GM18858 (cell line): ENCODE results near the gene PRICKLE2.

Source experiments
- ATAC-seq: cut with Tn5 transposase; IDR thresholded peaks from one replicate; pipeline ENCODE4 v1.9.1; 2021; ENCODE audit not compliant: unreplicated experiment

Gene PRICKLE2

DNA sequence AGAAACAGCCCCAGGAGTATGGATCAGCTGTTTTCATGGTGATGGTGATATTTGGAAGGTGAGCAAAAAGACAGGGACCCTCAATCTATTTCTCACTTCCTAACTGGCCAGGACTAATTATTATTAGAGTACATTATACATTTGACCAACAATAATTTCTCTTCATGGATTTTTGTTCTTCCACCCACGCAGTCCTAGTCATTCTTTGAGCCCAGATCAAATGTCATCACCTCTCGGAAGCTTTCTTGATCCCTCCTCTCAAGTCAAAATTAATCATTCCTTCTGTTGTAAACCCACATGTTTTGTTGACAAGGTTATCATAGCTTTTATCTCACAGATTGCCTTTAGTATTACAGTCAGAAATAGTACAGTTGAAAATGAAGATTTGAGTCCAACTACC lies 29.2 kb upstream of the PRICKLE2 start:
- ATAC-seq, result no peak

DNA sequence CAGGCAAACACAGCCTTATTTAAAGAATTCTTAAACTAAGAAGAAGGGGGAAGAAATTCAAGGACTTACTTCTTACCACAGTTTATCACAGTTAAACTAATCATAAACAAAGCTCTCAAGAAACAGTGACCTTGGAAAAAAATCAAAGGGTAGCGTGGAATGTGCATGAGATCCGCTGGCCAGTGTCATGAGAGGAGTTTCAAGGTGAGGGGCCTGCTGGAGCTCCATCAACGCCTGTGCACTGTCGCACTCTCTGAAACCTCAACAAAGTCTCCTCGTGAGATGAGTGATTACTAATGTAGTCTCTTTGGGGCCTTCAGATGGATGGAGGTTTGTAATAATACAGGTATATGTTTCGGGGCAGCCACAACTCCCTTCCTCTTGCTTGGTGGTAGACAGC lies 28.4 kb upstream of the PRICKLE2 start:
- ATAC-seq, result no peak

DNA sequence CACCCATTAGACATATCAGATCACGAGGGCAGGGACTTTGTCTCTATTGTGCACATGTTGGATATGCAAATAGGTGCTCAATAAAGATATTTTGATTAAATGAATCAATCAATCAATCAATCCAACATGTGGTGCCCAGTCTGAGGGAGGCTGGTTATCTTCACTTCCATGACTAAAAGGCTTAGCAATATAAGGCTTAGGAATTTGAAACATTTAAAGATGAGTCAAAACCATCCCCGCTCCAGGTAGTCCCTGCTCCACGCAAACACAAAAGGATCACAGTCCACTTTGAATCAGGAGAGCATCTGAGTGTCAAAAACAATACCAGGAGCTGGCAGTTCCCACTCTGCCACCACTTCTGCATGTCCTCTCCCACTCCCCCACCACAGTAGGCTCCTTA lies 25.8 kb upstream of the PRICKLE2 start:
- ATAC-seq, result no peak

DNA sequence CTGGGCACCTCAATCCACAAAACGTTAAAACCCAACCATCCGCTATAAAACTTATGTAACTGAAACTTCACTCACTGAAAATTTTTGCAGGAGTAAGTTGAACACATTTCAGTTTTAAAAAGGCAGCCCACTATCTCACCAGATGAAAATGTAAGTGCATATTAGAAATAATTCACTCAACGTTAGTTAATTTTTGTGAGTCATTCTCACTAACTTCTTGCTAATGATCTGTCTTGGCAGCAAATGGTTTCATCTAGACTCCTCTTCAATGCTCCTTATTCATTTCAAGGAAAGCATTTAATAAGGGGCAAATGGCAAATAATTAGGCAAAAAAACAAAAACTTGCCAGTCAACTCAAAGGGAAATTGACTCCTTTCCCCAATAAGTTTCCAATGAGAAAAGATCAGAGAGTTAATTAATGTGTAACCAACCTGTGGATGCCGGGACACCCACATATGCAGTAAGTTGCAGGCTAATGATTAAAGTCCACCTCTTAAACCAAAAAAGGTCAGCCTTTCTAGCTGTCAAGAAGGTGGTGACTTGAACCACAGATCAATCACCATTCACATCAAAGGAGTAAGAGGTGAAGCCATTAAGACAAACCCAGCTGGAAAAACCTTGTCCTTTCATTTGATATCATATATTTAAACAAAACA lies 22.9 kb upstream of the PRICKLE2 start:
- no peak for ATAC-seq

DNA sequence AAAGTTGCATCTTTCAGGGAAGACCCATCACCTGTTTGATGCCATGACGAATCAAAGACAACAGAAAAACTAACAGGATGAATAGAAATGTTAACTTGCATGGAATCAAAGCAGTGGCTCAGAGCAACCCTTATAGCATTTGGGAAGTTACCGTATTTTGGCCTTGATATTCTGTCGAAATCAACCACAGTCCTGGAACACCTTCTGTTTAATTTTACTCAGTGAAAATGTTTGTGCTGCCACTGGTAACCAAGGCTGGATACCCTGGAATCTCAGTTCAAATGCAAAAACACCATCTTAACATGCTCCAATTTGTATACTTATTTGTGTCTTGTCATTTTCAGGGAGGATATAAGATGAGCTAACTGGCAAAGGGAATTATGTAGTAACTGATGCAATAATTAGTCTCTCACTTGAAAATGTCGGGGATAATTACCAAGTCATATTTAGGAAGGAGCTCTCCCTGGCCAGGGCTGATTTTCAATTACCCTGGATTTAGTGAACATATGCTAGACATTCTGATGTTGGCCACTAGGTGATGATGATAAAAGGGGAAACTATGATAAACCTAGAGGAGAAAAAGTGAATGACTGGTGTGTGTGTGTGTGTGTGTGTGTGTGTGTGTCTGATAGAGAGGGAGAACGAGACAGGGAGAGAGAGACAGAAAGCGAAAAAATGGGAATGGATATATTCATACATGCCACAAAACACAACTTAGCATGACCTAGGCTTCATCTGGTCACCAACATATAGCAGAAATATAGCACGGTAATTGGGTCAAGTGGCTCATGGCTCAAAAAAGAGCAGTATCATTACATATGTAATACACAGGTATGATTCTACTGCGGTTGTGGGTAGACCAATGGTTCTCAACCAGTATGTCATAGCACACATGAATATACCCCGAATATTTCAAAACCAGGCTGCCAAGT lies 19.0 kb upstream of the PRICKLE2 start:
- ATAC-seq, result peak; percentile 58

DNA sequence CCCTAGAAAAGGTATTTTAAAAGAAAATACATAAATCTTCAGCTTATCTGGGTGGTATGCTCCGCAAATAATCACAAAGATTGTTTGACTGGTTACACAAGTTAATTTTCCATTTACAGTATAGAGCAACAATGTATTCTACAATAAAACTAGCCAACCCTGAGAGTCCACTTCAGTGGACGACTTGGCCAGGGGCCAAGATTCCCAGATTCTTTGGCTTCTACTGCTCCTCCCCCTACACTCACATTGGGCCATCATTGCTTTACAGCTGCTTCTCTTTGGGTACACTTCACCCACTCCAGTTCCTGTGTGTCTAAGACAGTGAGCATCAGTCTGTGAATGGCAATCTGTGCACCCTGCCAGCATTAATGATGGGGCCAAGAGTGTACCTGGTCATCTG lies 17.2 kb upstream of the PRICKLE2 start:
- ATAC-seq, result no peak

DNA sequence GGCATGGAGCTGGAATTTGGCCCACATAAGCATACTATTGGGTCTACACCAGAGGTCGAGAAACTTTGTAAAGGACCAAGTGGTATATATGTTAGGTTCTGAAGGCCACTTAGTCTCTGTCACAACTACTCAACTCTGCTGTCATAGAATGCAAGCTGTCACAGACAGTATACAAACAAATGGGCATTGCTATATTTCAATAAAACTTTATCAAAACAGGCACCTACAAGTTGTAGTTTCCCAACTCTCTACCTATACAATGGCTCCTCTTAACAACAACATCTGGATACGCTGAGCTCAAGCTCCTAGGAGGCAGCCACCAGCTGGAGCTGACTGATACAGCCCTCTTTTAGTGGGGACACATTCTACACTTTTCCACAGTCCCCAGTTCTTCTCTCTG lies 15.7 kb upstream of the PRICKLE2 start:
- no peak for ATAC-seq

DNA sequence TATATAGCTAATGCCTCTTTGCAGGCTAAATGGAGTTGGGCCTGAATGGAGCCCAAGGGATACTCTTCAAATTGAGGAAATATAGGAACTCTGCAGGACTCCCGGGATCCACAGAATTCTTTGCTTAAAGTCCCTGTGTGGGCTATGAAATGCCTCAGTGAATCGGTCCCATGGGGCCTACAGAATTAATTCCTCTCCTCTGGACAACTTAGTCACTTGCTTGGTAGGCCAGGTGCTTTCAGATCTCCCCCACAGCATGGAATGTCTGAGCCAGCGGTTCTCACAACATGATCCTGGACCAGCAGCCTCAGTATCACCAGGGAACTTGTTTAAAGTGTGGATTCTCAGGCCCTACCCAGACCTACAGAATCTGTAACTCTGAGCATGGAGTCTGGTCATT lies 15.1 kb upstream of the PRICKLE2 start:
- no peak for ATAC-seq

DNA sequence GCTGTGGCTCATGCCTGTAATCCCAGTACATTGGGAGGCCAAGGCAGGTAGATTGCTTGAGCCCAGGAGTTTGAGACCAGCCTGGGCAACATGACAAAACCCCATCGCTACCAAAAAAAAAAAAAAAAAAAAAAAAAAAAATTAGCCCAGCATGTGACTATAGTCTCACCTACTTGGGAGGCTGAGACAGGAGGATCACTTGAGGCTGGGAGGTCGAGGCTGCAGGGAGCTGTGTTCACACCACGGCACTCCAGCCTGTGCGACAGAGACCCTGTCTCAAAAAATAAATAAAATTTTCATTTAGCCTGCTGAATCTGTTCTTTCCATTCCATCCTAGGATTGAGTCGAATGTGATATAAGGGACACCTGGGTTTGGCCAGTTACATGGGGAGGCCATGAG lies 14.6 kb upstream of the PRICKLE2 start:
- no peak for ATAC-seq

DNA sequence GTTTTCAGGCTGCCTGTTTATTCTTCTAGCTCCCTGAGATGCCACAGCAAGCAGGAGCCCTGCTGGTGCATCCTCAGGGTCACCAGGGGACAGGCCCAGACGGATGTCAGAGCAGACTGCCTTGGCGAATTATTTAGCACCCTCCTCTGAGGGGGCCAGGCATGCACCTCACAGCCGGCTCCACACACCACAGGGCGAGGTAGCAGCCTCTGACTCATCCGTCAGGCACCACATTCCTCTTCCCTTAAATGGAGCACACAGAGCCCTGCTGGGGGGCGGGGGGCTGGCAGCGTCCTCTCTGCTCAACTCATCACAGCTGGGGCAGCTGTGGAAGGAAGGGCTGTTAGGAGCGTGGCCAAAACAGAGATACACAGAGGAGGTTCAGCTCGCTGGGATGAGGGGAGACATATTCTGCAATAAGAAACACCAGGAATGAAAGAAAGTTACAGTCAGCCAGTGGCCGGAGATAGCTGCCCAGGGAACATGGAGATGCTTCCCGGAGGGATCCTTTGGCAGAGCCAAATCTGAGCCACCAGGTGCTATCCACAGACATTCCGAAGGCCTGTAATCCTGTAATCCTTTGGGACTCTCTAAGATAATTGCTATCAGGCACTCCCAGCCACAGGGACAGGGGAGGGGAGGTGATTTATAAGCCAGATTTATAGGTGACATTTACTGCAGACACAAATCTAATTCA lies 13.9 kb upstream of the PRICKLE2 start:
- no peak for ATAC-seq

DNA sequence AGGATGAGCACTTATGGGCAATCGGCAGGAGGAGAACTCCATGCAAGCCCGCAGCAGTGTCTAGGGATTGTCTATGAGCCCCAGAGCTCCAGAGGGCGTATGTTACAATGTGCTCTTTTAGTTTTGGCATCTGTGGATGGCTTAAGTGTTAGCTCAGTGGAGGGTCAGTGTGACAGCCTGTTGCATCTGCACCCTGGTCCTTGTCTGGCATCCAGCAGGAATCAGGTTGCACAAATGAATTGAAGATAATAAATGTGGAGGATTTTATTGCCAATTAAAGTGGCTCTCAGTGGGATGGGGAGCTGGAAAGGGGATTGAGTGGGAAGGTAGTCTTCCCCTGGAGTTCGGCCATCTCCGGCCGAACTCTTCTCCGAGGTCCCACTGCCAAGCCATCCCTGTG lies 11.8 kb upstream of the PRICKLE2 start:
- no peak for ATAC-seq

DNA sequence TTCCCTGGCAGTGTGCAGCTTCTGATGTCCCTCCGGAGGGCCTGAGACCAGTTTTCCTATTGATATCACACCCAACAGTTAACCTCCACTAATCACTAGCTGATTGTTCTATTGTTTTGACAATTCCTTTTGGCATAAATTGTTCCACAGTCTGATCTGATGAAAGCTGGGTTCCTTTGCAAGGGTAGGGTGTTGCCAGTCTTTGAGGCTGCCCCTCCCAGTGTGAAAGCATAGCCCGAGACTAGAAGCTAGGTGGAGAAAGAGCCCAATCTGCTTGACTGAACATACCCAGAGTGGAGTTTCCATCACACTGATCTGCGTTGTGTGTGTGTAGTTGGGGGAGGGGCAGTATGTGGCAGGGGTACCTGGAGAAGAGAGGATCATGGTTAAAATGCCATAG lies 10.3 kb upstream of the PRICKLE2 start:
- ATAC-seq, result no peak

DNA sequence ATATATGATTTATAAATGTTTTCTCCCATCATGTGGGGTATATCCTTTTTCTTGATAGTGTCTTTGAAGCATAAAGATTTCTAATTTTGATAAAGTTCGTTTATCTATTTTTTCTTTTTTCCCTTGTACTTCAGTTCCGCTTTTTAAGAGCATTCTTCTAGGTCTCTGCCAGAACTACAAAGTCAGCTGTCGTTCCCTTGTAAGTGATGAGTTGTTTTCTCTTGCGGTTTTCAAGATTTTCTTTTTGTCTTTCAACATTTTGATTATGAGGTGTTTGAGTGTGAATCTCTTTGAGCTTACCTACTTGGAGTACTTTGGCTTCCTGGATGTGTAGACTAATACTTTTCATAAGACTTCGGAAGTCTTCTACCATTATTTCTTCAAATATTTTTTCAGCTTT lies 9.3 kb upstream of the PRICKLE2 start:
- ATAC-seq, result no peak

DNA sequence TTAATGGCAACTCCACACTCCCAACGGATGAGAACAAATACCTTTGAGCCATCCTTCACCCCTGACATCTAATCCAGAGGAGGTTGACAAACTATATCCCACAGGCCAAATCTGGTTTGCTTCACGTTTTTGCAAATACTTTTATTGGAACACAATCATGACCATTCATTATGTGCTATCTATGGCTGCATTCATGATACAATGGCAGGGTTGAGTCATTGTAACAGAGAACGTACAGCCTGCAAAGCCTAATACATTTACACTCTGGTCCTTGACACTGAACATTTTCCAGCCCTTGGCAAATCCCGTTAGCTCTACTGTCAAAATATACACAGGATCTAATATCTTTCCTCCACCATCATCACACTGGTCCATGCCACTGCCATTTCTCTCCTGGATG lies 7.6 kb upstream of the PRICKLE2 start:
- ATAC-seq, result no peak

DNA sequence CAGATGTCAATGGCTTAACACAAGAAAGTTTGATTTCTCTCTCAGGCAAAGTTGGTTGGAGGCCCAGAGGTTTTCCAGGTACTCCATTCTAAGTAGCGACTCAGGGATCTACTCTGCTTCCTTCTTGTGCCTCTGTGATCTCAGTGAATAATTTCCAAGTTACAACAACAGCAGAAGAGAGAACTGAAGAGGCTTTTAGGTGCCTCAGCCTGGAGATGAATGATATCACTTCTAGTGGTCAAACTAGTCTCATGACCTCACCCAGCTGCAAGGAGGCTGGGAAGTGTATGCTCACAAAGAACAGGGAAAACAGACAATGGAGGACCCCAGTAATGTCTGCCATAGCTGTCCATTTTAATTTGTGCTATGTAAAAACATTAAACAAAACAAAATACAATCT lies 4.6 kb upstream of the PRICKLE2 start:
- no peak for ATAC-seq

DNA sequence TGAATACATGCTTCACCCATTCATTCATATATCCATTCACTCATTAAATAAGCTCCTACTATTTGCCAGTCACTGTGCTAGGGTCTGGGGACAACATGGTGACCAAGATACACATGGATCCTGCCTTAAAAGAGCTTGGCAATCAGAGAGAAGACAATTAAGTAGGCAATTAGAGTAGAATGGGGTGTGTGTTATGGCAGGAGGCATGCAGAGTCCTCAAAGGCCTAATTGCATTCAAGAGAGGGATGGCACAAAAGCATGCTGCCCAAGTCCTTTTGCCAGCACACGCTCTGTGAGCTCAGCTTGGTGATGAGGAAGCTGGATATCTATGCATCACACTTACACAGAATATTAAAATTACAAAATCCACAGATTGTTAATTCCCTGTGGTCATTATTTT lies 2.8 kb upstream of the PRICKLE2 start:
- no peak for ATAC-seq

DNA sequence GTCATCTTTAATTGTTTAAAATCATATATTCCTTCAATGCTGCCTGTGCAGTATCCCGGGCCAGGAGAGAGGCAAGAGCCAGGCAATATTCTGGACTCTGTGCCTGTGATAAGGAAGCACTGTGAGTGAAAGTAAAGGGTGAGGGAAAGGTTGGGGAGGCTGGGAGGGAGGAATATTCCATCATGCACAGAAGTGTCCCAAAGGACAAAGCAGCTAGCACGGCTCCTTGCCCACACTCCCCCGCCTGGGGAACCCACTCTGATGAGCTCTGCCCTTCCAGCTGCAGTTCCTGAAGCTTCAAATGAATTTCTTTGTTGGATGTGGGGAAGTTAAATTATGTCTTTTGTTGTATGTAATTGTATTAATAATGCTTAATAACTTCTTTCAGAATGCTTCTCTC lies 1.5 kb upstream of the PRICKLE2 start:
- ATAC-seq, result no peak

DNA sequence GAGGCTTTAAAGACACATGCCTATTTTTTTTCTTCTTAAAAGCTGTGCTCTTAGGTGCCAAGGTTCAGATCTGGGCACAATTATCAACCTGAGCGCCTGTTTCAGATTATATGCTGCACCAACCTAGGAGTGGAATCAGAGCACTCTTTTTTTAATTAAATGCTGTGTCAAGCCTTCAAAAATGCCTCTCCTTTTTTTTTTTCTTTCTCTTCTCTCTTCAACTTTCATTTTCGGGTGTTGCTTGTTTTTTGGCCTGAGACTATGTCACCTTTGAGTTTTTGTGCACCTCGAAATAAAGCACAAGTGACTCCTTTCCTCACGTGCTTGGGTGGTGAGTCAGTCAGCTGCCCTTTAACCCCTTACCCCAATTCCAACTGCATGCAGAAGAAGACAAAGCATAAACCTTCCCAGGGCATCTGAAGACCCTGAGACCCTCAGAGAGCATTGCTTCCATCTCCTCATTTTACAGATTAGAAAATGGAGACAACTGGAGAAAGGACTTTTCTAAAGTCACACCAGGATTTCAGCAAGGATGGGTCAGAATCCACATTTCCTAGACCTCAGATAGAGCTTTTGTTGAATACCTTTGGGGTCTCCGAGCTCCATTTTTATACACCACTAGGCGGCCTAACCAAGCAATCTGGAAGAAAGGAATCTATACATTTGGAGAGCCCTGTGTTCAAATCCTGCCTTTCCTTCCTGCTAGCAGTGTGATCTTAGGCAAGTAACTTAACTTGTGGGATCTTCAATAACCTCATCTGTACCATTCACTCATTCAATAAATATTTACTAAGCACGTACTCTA lies 631 bp upstream of the PRICKLE2 start:
- ATAC-seq, result no peak

DNA sequence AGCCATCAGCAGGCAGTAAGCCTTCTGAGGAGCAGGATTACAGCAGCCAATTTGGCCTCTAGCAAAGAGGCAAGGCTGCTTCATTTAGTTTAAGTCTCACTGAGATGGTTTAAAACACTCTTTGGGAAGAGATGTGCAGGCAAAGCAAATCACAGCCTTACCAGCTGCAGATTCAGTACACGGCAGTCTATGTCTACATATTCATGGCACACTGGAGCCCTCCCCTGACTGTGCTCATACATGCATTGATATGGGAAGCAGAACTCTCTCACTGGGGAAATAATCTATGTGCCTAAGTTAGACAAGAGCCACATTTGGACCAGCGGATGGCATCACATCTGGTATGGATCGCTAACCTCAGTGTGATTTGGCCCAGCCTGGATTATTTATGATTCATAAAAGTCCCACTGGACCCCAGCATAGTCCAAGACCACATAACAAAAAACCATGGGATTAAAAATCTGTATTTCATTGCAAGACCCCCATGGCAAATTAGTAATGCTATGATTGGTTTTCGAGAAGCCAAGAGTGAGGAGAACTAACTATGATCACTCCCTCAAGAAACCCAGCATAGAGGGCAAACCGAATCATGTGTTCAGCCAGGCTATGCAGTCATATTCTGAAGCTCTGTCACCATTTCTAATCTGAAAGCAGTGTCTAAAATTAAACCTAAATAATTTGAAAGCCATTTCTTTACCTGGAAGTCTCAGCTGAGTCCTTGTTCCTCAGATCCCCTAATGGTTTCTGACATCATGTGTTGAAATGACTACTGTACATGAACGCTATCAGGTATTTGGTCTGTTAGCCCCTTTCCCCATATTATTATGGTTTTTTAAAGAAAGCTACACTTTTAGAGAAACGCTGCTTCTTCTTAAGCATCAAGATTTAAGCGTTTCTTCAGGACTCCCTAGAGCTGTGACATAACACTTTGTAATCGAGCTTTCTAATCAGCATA lies 1.2 kb downstream of the PRICKLE2 start:
- ATAC-seq, result no peak

DNA sequence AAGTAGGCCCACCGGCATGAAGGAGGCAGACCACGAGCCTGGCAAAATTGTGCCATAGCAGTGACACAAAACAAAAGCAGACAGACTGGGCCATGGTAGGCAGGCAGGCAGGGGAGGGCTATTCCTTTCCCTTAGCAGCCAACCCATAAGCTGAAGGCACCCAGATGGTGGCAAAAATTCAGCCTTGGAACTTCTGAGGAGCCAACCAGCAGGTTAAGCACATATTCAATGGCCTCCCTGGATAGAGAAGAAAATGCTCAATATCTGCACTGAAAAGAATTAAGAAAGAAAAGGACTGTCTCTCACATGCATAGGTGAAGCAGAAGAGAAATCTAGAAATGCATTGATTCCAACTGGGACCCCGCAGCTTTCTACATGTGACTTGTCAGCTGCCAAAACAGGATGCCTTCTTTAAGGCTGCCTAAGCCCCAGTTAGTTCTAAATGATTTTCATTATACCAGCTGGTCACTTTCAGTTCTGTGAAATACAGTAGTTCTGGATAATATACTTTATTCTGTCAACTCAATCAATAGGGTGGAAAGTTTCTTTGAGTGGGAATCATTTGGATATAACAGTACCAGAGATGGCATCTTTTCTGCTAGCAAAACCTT lies 2.7 kb downstream of the PRICKLE2 start:
- no peak for ATAC-seq
